Peyer's patch (tissue), 4 donors: ENCODE results near the gene TEX55.

Source experiments
- CTCF ChIP-seq, 6 experiments: fragments of 450-650 bp in 4 of 6; fragments of 200-600 bp in 2 of 6; sonication (generic) in 1 of 6; IDR thresholded peaks; one replicate each; pipeline ENCODE4 v1.5.1; 2017 to 2019; ENCODE audit warnings: antibody characterized with exemption in 6 of 6, mild to moderate bottlenecking in 3 of 6, moderate library complexity in 1 of 6
- POLR2A ChIP-seq, 2 donors: fragments of 450-650 bp; IDR thresholded peaks; one replicate each; pipeline ENCODE4 v1.5.1; 2017; ENCODE audit warnings: antibody characterized with exemption in 2 of 2, mild to moderate bottlenecking in 2 of 2, moderate library complexity in 2 of 2

GRCh38 chr3:119161240-119161639, 15.3 kb downstream of the TEX55 start:
- TF ChIP-seq CTCF (IDR thresholded peaks at IDR 0.05) (no peak), POLR2A (IDR thresholded peaks at IDR 0.05) (no peak)
